Measurements from ENCODE around the gene CYBC1.
A peak's percentile ranks its signal among the peaks of the same experiment; 100 is the strongest.
"Not testable (repeated sequence)": the region's sequence is repeated elsewhere in the genome, so short reads cannot be mapped to it uniquely, and the experiment has no call there.

CYBC1 gene

GRCh38 chr17:82435601-82436583 is 14.7 kb downstream of the CYBC1 start:
- no peak for DNase-seq (ENCODE audit: low read depth in 3 of 3, low spot score in 1 of 3)

GRCh38 chr17:82435103-82435502 is 15.4 kb downstream of the CYBC1 start:
- DNase-seq (ENCODE audit: low read depth in 3 of 3, low spot score in 1 of 3): no peak

GRCh38 chr17:82434216-82434565 is 16.4 kb downstream of the CYBC1 start:
- DNase-seq (ENCODE audit: low read depth in 3 of 3, low spot score in 1 of 3): no peak

- DNase-seq (ENCODE audit: low read depth in 3 of 3, low spot score in 1 of 3): no peak
Observed at GRCh38 chr17:82433560-82434215, 16.9 kb downstream of the CYBC1 start.

- no peak for DNase-seq (ENCODE audit: low read depth in 3 of 3, low spot score in 1 of 3)
Observed at GRCh38 chr17:82432017-82432416, 18.5 kb downstream of the CYBC1 start.

GRCh38 chr17:82429824-82430223 is 20.7 kb downstream of the CYBC1 start:
- DNase-seq (ENCODE audit: low read depth in 3 of 3, low spot score in 1 of 3): no peak

- no peak for DNase-seq (ENCODE audit: low read depth in 3 of 3, low spot score in 1 of 3)
Observed at GRCh38 chr17:82428546-82428945, 22.0 kb downstream of the CYBC1 start.

GRCh38 chr17:82424863-82425159 is 25.7 kb downstream of the CYBC1 start:
- DNase-seq (ENCODE audit: low read depth in 3 of 3, low spot score in 1 of 3): no peak

- DNase-seq (ENCODE audit: low read depth in 3 of 3, low spot score in 1 of 3): peak in 1 of 3 donors; percentile 48
Observed at GRCh38 chr17:82424001-82424862, 26.3 kb downstream of the CYBC1 start.

- no peak for DNase-seq (ENCODE audit: low read depth in 3 of 3, low spot score in 1 of 3)
Observed at GRCh38 chr17:82419540-82419939, 31.0 kb downstream of the CYBC1 start.

GRCh38 chr17:82418001-82418986 is 32.3 kb downstream of the CYBC1 start, which contains the start of the genes HEXD and OGFOD3:
HEXD (plus strand) TSS chr17:82418347; CDS start chr17:82419800, 1,453 bp downstream.
OGFOD3 (minus strand) TSS chr17:82418586; CDS start chr17:82418485, 101 bp downstream.
- DNase-seq (ENCODE audit: low read depth in 3 of 3, low spot score in 1 of 3): peak; percentile 55 to 79 (median 74)

GRCh38 chr17:82416771-82417170 is 33.8 kb downstream of the CYBC1 start:
- DNase-seq (ENCODE audit: low read depth in 3 of 3, low spot score in 1 of 3): no peak

- no peak for DNase-seq (ENCODE audit: low read depth in 3 of 3, low spot score in 1 of 3)
Observed at GRCh38 chr17:82416264-82416663, 34.3 kb downstream of the CYBC1 start.

GRCh38 chr17:82415786-82416185 is 34.8 kb downstream of the CYBC1 start:
- no peak for DNase-seq (ENCODE audit: low read depth in 3 of 3, low spot score in 1 of 3)

GRCh38 chr17:82415336-82415735 is 35.2 kb downstream of the CYBC1 start:
- DNase-seq (ENCODE audit: low read depth in 3 of 3, low spot score in 1 of 3): no peak

GRCh38 chr17:82414548-82415281 is 35.8 kb downstream of the CYBC1 start:
- peak; percentile 33 to 57 (median 45) for DNase-seq (ENCODE audit: low read depth in 3 of 3, low spot score in 1 of 3)

- DNase-seq (ENCODE audit: low read depth in 3 of 3, low spot score in 1 of 3): no peak
Observed at GRCh38 chr17:82412535-82413520, 37.7 kb downstream of the CYBC1 start.

- not testable (repeated sequence) for DNase-seq (ENCODE audit: low read depth in 3 of 3, low spot score in 1 of 3)
Observed at GRCh38 chr17:82412081-82412480, 38.5 kb downstream of the CYBC1 start.
